Measurements from ENCODE around the gene MEIS3. TPM values are rescaled to one million over a fixed set of nuclear protein-coding genes. Genes with fewer than 3 reads are reported as not detected.

Gene MEIS3
- total and polyA plus RNA-seq, 9 of the 15 experiments (the other 6 are each of a cell fraction or from before 2014, with no cell fraction given): 0.06 to 0.80 (median 0.25) TPM; not detected in 1

DNA sequence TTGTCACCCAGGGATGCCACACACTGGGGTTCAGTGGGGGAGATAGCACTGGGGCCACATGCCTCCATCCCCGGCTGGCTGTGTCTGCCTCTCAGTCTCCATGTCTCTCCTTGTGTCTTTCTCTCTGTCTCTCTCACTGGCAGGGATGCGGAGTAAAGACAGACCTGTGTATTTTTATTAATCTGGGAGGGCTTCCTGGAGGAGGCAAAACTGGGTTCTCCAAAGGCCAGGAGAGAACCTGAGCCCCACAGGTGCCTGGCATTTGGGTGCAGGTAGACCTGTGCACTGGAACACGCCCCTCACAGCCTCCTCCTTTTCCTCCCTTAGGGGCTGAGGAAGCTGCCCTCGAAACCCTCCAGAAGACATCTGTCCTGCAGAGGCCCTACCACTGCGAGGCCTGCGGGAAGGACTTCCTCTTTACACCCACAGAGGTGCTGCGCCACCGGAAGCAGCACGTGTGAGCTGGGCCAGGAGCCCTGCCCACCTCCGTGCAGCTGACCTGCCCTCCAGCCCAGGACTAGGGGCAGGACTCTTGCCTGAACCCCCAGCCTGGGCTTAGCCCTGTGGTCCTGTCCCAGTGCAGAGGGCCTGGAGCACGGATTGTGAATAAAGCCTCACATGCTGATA is 37.6 kb downstream of the MEIS3 start (continued):
- TF ChIP-seq RBM14 (IDR thresholded peaks at IDR 0.05; ENCODE audit: borderline replicate concordance, insufficient read depth, low read depth, low read length) (no peak), SIX5 (IDR thresholded peaks at IDR 0.05; ENCODE audit: borderline replicate concordance in 1 of 2, insufficient read depth in 1 of 2, low read depth in 1 of 2, low read length in 2 of 2) (no peak), PURB (CRISPR knock-in tag; IDR thresholded peaks at IDR 0.05; ENCODE audit: low read depth) (no peak)

DNA sequence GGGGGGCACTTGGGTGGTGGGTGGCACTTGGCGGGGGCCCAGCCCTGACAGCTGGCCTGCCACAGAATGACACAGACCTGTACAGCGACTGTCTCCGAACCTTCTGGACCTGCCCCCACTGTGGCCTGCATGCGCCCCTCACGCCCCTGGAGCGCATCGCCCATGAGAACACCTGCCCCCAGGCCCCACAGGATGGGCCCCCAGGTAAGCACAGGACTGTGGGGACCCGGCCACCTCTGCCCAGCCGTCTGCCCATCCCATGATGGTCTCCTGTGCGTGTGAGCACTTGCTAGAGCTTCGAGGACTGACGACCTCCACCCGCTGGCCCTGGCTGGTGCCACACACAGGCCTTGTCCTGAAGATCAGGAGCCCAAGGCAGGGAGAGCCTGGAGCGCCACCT is 38.2 kb downstream of the MEIS3 start:
- Histone ChIP-seq H3K4me3 (no peak overlapping the region), H3K27ac (ENCODE audit: extremely low read depth, low read depth, low read length) (no peak overlapping the region), H3K36me3 (ENCODE audit: control insufficient read depth, insufficient read depth, low read length) (peaks cover 61% of the 10 kb centered on the region; the same call in 2 of the 3 replicates), H3K9me3 (replicated peaks; ENCODE audit: control insufficient read depth, insufficient read depth, low read depth, low read length) (no peaks in the 10 kb centered on the region), H3K4me2 (ENCODE audit: insufficient read depth, low read length) (no peak overlapping the region), H3K4me1 (replicated peaks in 1 of 2; ENCODE audit: control insufficient read depth in 2 of 2, insufficient read depth in 2 of 2, low read length in 2 of 2) (peaks cover 7 to 29% of the 10 kb centered on the region in 2 experiments; a peak in 4 of 5 replicates), H2AFZ (ENCODE audit: low read depth, low read length) (no peak overlapping the region), H3K27me3 (ENCODE audit: control insufficient read depth in 2 of 2, insufficient read depth in 2 of 2, low read length in 2 of 2) (peaks cover 2 to 8% of the 10 kb centered on the region in 2 experiments; a peak in 3 of 5 replicates), H3K9me1 (ENCODE audit: control insufficient read depth, insufficient read depth, low read length) (no peaks in the 10 kb centered on the region), H3K9ac (ENCODE audit: insufficient read depth in 1 of 2, low read depth in 2 of 2, low read length in 2 of 2) (0 out of 4 replicates have a peak overlapping the region, but pooled peaks of 1 of the 2 experiments have one; percentile 48), H4K20me1 (replicated peaks; ENCODE audit: control insufficient read depth, insufficient read depth, low read length) (peaks cover 5% of the 10 kb centered on the region; the same call in 1 of the 2 replicates), H3K79me2 (ENCODE audit: control insufficient read depth, insufficient read depth, low read length) (no peaks in the 10 kb centered on the region)
- no TSS peak for BruUV-seq (replicated peaks)
- ChIA-PET POLR2A (no interaction called here), CTCF (ENCODE audit: low intra/inter-chr PET ratio) (no interaction called here)
- 98% methylated on average over 14 of the region's 14 CpGs for WGBS (ENCODE audit: insufficient coverage, low coverage, missing lambda C conversion rate)
- DNase-seq (ENCODE audit: extremely low read depth in 1 of 4, low spot score in 3 of 4): no peak
- FAIRE-seq: no peak
- intact Hi-C loops (cut with micrococcal nuclease) (no loop called here), in situ Hi-C loops (cut with MboI) (no loop called here)
- no peak for ATAC-seq
- TF ChIP-seq POLR2G (IDR thresholded peaks at IDR 0.05; ENCODE audit: low read depth, low read length) (peak; percentile 44; the same call in 1 of the 2 replicates), PCBP1 (IDR thresholded peaks at IDR 0.05; ENCODE audit: low read depth, low read length, poor library complexity, severe bottlenecking) (no peak), ZNF77 (CRISPR knock-in tag; IDR thresholded peaks at IDR 0.05) (no peak), MAX (CRISPR knock-in tag; IDR thresholded peaks at IDR 0.05) (no peak), PHF8 (IDR thresholded peaks at IDR 0.05; ENCODE audit: borderline replicate concordance, low read length) (no peak), ADNP (tag; IDR thresholded peaks at IDR 0.05) (no peak)
